ENCODE measurements around the gene OSBPL2.

Gene OSBPL2

GRCh38 chr20:62303340-62304226 lies 65.3 kb downstream of the OSBPL2 start:
- peak overlapping the region; percentile 81 for H3K4me3 ChIP-seq (ENCODE audit: low read depth, low read length)
- TF ChIP-seq CTCF (IDR thresholded peaks at IDR 0.05; ENCODE audit: insufficient read depth, low read depth, low read length, missing control alignments): no peak
- peak; percentile 46 for DNase-seq (ENCODE audit: low read depth)

GRCh38 chr20:62304331-62305148 lies 66.2 kb downstream of the OSBPL2 start:
- H3K4me3 ChIP-seq (ENCODE audit: low read depth, low read length): peak overlapping the region; percentile 81
- DNase-seq (ENCODE audit: low read depth): no peak
- TF ChIP-seq CTCF (IDR thresholded peaks at IDR 0.05; ENCODE audit: insufficient read depth, low read depth, low read length, missing control alignments): no peak

- TF ChIP-seq CTCF (IDR thresholded peaks at IDR 0.05; ENCODE audit: insufficient read depth, low read depth, low read length, missing control alignments): no peak
- H3K4me3 ChIP-seq (ENCODE audit: low read depth, low read length): no peak overlapping the region
- no peak for DNase-seq (ENCODE audit: low read depth)
These were observed 66.9 kb downstream of the OSBPL2 start for GRCh38 chr20:62305149-62305764.

GRCh38 chr20:62305765-62306413 lies 67.6 kb downstream of the OSBPL2 start:
- no peak for TF ChIP-seq CTCF (IDR thresholded peaks at IDR 0.05; ENCODE audit: insufficient read depth, low read depth, low read length, missing control alignments)
- no peak overlapping the region for H3K4me3 ChIP-seq (ENCODE audit: low read depth, low read length)
- DNase-seq (ENCODE audit: low read depth): no peak

- no peak overlapping the region for H3K4me3 ChIP-seq (ENCODE audit: low read depth, low read length)
- DNase-seq (ENCODE audit: low read depth): no peak
- TF ChIP-seq CTCF (IDR thresholded peaks at IDR 0.05; ENCODE audit: insufficient read depth, low read depth, low read length, missing control alignments): no peak
These were observed 68.3 kb downstream of the OSBPL2 start for GRCh38 chr20:62306414-62307187.

Data from GM12865 (cell line).